H9 (cell line): ENCODE data around the gene IRF2BPL. TPM values are rescaled to one million over a fixed set of nuclear protein-coding genes. Genes with fewer than 3 reads are reported as not detected.

ENCODE experiments used
- DNase-seq: peaks from one replicate; pipeline ENCODE4 v3.0.0-alpha.2; 2017
- H2AFZ ChIP-seq: one replicate; pipeline ENCODE4 v1.6.1; 2013; ENCODE audit warnings: mild to moderate bottlenecking, low read length, control low read depth, moderate library complexity
- H2AK5ac ChIP-seq: 2 replicates; pipeline ENCODE4 v1.6.1; 2013; ENCODE audit warnings: low read length, control low read depth, mixed read lengths; ENCODE audit not compliant: insufficient read length
- H2BK120ac ChIP-seq: one replicate; pipeline ENCODE4 v1.6.1; 2013; ENCODE audit warnings: low read depth, mild to moderate bottlenecking, low read length, control low read depth, inconsistent platforms; ENCODE audit not compliant: poor library complexity, severe bottlenecking
- H2BK12ac ChIP-seq: 2 replicates; pipeline ENCODE4 v1.6.1; 2013; ENCODE audit warnings: low read length, control low read depth, mixed read lengths, low read depth; ENCODE audit not compliant: insufficient read length
- H2BK15ac ChIP-seq: 2 replicates; pipeline ENCODE4 v1.6.1; 2013; ENCODE audit warnings: low read depth, low read length, control low read depth
- H2BK20ac ChIP-seq: one replicate; pipeline ENCODE4 v1.6.1; 2013; ENCODE audit warnings: low read depth, mild to moderate bottlenecking, low read length, control low read depth, inconsistent platforms; ENCODE audit not compliant: poor library complexity, severe bottlenecking
- H2BK5ac ChIP-seq: 2 replicates; pipeline ENCODE4 v1.6.1; 2013; ENCODE audit warnings: low read length, control low read depth, mixed read lengths; ENCODE audit not compliant: insufficient read length
- H3K14ac ChIP-seq: 2 replicates; pipeline ENCODE4 v1.6.1; 2013; ENCODE audit warnings: low read length, control low read depth; ENCODE audit not compliant: insufficient read depth
- H3K18ac ChIP-seq: 2 replicates; pipeline ENCODE4 v1.6.1; 2013; ENCODE audit warnings: low read depth, mild to moderate bottlenecking, mixed read lengths, low read length, control low read depth; ENCODE audit not compliant: insufficient read length
- H3K23ac ChIP-seq: 2 replicates; pipeline ENCODE4 v1.6.1; 2013; ENCODE audit warnings: low read length, control low read depth, mixed read lengths, low read depth; ENCODE audit not compliant: insufficient read length
- H3K23me2 ChIP-seq: 2 replicates; pipeline ENCODE4 v1.6.1; 2013; ENCODE audit warnings: low read depth, mild to moderate bottlenecking, mixed read lengths, low read length, control low read depth; ENCODE audit not compliant: insufficient read length, poor library complexity, severe bottlenecking
- H3K27ac ChIP-seq: 2 replicates; pipeline ENCODE4 v1.5.1; 2013; ENCODE audit warnings: low read length, control low read depth, mixed read lengths, low read depth; ENCODE audit not compliant: insufficient read length
- H3K27me3 ChIP-seq: 2 replicates; pipeline ENCODE4 v1.6.1; 2013; ENCODE audit warnings: low read length, control low read depth, inconsistent platforms; ENCODE audit not compliant: insufficient read depth
- H3K4ac ChIP-seq: 2 replicates; pipeline ENCODE4 v1.6.1; 2013; ENCODE audit warnings: low read depth, mild to moderate bottlenecking, control low read depth, inconsistent platforms, low read length, moderate library complexity
- H3K4me1 ChIP-seq: 2 replicates; pipeline ENCODE4 v1.6.1; 2013; ENCODE audit warnings: low read length, control low read depth, inconsistent platforms; ENCODE audit not compliant: insufficient read depth
- H3K4me2 ChIP-seq: 2 replicates; pipeline ENCODE4 v1.6.1; 2013; ENCODE audit warnings: low read length, control low read depth, mixed read lengths; ENCODE audit not compliant: insufficient read length, insufficient read depth
- H3K56ac ChIP-seq: 2 replicates; pipeline ENCODE4 v1.6.1; 2013; ENCODE audit warnings: low read depth, mild to moderate bottlenecking, mixed read lengths, low read length, control low read depth; ENCODE audit not compliant: insufficient read length
- H3K79me1 ChIP-seq: 2 replicates; pipeline ENCODE4 v1.6.1; 2013; ENCODE audit warnings: low read depth, mild to moderate bottlenecking, moderate library complexity, low read length, control low read depth, inconsistent platforms; ENCODE audit not compliant: insufficient read depth, poor library complexity, severe bottlenecking
- H3K79me2 ChIP-seq: 2 replicates; pipeline ENCODE4 v1.6.1; 2013; ENCODE audit warnings: low read length, control low read depth, inconsistent platforms; ENCODE audit not compliant: insufficient read depth
- H3K9ac ChIP-seq: 2 replicates; pipeline ENCODE4 v1.6.1; 2013; ENCODE audit warnings: low read length, control low read depth, mixed read lengths; ENCODE audit not compliant: insufficient read length; ENCODE audit errors: extremely low read depth
- H3K9me3 ChIP-seq: one replicate; pipeline ENCODE4 v1.6.1; 2013; ENCODE audit warnings: low read depth, low read length, inconsistent platforms; ENCODE audit not compliant: control insufficient read depth
- H3T11ph ChIP-seq: one replicate; pipeline ENCODE4 v1.6.1; 2013; ENCODE audit warnings: mild to moderate bottlenecking, low read length, control low read depth, inconsistent platforms
- H4K20me1 ChIP-seq: one replicate; pipeline ENCODE4 v1.6.1; 2013; ENCODE audit not compliant: control insufficient read depth, insufficient read length, insufficient read depth
- H4K5ac ChIP-seq: 2 replicates; pipeline ENCODE4 v1.6.1; 2013; ENCODE audit warnings: low read depth, mild to moderate bottlenecking, mixed read lengths, low read length, control low read depth; ENCODE audit not compliant: insufficient read length
- H4K8ac ChIP-seq: replicated peaks from 2 replicates; pipeline ENCODE4 v1.6.1; 2013; ENCODE audit warnings: low read length, control low read depth, mixed read lengths, low read depth; ENCODE audit not compliant: insufficient read length
- H4K91ac ChIP-seq: 2 replicates; pipeline ENCODE4 v1.6.1; 2013; ENCODE audit warnings: low read depth, mild to moderate bottlenecking, moderate library complexity, mixed read lengths, low read length, control low read depth; ENCODE audit not compliant: insufficient read length
- H3K27ac Mint-ChIP-seq, 3 experiments: 2 replicates in 2 of 3; 3 replicates in 1 of 3; pipeline ENCODE4 v1.8.0; 2020 to 2021; ENCODE audit warnings: mixed read lengths in 3 of 3, mild to moderate bottlenecking in 1 of 3, moderate library complexity in 1 of 3
- H3K27me3 Mint-ChIP-seq: 2 replicates; pipeline ENCODE4 v1.8.0; 2021; ENCODE audit warnings: low read depth, mild to moderate bottlenecking, moderate library complexity, mixed read lengths
- H3K36me3 Mint-ChIP-seq, 3 experiments: 2 replicates in 2 of 3; 3 replicates in 1 of 3; pipeline ENCODE4 v1.8.0; 2020 to 2021; ENCODE audit warnings: low read depth in 3 of 3, mixed read lengths in 3 of 3; ENCODE audit not compliant: insufficient read depth in 1 of 3
- H3K4me1 Mint-ChIP-seq, 2 experiments: 2 replicates each; pipeline ENCODE4 v1.8.0; 2020; ENCODE audit warnings: mixed read lengths in 2 of 2
- H3K4me3 Mint-ChIP-seq, 2 experiments: 2 replicates in 1 of 2; 3 replicates in 1 of 2; pipeline ENCODE4 v1.8.0; 2020 to 2021; ENCODE audit warnings: mild to moderate bottlenecking in 2 of 2, mixed read lengths in 2 of 2, moderate library complexity in 1 of 2
- H3K9me3 Mint-ChIP-seq, 2 experiments: 2 replicates in 1 of 2; 3 replicates in 1 of 2; pipeline ENCODE4 v1.8.0; 2020; ENCODE audit warnings: mild to moderate bottlenecking in 2 of 2, mixed read lengths in 2 of 2, moderate library complexity in 1 of 2
- CTCF ChIP-seq: fragments of 200-600 bp; sonication (generic); conservative IDR thresholded peaks from 3 replicates; pipeline ENCODE4 v1.8.0; 2021; ENCODE audit warnings: antibody characterized with exemption, mild to moderate bottlenecking
- total RNA-seq: library from RNA; stranded (reverse); gene quantifications from 2 replicates; pipeline ENCODE4 v1.2.1, GENCODE V29; 2021

IRF2BPL gene
- total RNA-seq, 1 experiment from 2014 or later: 59.0 TPM

- Histone ChIP-seq H2AFZ (no peak overlapping the region), H3K9me3 (no peaks in the 10 kb centered on the region), H2AK5ac (no peak overlapping the region), H3K23me2 (peaks cover 5% of the 10 kb centered on the region), H4K20me1 (no peaks in the 10 kb centered on the region), H3K27ac (no peak overlapping the region), H3K4me1 (peaks cover 3% of the 10 kb centered on the region; the same call in 1 of the 2 replicates), H3K18ac (no peak overlapping the region), H3K79me2 (no peaks in the 10 kb centered on the region), H2BK5ac (no peak overlapping the region), H3K56ac (no peak overlapping the region), H3K79me1 (no peaks in the 10 kb centered on the region), H4K8ac (no peak overlapping the region), H3K9ac (no peak overlapping the region), H3K4me2 (no peak overlapping the region), H2BK15ac (no peak overlapping the region; the same call in 1 of the 2 replicates), H3K4ac (no peak overlapping the region), H4K91ac (peak overlapping the region; percentile 32), H4K5ac (no peak overlapping the region), H2BK120ac (no peak overlapping the region), H3K27me3 (no peaks in the 10 kb centered on the region), H2BK20ac (no peak overlapping the region), H2BK12ac (no peak overlapping the region), H3K23ac (no peak overlapping the region), H3K14ac (no peak overlapping the region), H3T11ph (no peak overlapping the region)
- DNase-seq: no peak
- H3K4me1 Mint-ChIP-seq: peaks cover 25 to 37% of the 10 kb centered on the region in 2 experiments
- peaks cover 0 to 6% (median 3%) of the 10 kb centered on the region in 3 experiments; a peak in 2 of 7 replicates for H3K36me3 Mint-ChIP-seq
- H3K9me3 Mint-ChIP-seq: peaks cover 0 to 4% of the 10 kb centered on the region in 2 experiments; a peak in 3 of 5 replicates
- no peak overlapping the region; a peak in 1 of 7 replicates for H3K27ac Mint-ChIP-seq
- no peak overlapping the region for H3K4me3 Mint-ChIP-seq
- no peak for TF ChIP-seq CTCF
- H3K27me3 Mint-ChIP-seq: no peaks in the 10 kb centered on the region; the same call in 1 of the 2 replicates
These were observed 46.5 kb upstream of the IRF2BPL start for GRCh38 chr14:77074969-77075368.
